DMS53 treated with DMSO at 0.1 percent for 48 hours (cell line): Measurements from ENCODE around the gene PAK2.
A peak's percentile ranks its signal among the peaks of the same experiment; 100 is the strongest.
"Not testable (repeated sequence)": the region's sequence is repeated elsewhere in the genome, so short reads cannot be mapped to it uniquely, and the experiment has no call there.

Source experiments
- DNase-seq: peaks from one replicate; lab custom pipeline; 2025; ENCODE audit not compliant: unreplicated experiment; lab: John Stamatoyannopoulos, UW

Gene PAK2

DNA sequence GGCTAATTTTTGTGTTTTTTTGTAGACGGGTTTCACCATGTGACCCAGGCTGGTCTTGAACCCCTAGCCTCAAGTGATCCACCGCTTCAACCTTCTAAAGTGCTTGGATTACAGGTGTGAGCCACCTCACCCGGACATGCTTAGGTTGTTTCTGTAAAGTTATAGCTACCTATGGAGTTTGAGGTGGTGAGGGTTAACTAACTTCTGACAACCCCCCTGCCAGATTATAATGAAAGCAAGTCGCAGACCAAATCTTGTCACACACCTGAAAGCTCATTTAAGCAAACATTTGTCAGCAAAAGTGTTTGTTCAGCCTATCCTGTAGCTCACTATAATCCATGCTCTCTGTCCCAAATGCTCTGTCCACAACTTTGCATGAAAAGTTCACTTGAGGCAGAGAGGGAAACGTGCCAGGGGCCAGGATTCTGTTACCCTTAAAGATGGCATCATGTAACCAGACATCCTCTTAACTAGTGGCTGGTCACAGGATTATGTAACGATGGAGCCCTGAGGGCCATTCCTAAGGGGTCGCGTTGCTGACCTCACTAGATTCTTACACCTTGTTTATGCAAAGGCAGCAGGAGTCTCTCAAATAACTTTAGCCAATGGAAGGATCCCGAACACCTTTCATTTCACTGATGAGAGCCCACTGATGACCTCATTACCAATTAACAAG, 103.9 kb downstream of the PAK2 start:
- no peak for DNase-seq

DNA sequence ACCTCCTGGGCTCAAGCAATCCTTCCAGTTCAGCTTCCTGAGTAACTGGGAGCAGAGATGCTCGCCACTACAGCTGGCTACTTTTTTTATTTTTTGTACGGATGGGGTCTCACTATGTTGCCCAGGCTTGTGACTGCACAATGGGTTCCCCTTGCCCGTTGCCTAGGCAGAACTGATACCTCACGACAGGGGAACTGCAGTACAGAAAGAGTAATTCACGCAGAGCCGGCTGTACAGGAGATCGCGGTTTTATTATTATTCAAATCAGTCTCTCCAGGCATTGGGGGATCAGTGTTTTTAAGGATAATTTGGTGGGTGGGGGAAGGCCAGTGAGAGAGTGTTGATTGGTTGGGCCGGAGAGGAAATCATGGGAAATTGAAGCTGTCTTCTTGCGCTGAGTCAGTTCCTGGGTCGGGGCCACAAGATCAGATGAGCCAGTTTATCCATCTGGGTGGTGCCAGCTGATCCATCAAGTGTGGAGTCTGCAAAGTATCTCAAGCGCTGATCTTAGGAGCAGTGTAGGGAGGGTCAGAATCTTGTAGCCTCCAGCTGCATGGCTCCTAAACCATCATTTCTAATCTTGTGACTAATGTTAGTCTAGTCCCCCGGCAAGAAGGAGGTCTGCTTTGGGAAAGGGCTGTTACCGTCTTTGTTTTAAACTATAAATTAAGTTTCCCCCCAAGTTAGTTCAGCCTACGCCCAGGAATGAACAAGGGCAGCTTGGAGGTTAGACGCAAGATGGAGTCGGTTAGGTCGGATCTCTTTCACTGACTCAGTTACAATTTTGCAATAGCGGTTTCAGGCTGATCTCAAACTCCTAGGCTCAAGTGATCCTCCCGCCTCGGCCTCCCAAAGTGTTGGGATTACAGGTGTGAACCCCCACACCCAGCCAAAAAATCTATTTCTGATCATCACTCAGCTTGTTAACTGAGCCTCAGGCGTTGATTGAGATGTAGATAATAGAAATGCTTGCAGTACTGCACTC, 104.9 kb downstream of the PAK2 start:
- not testable (repeated sequence) for DNase-seq

DNA sequence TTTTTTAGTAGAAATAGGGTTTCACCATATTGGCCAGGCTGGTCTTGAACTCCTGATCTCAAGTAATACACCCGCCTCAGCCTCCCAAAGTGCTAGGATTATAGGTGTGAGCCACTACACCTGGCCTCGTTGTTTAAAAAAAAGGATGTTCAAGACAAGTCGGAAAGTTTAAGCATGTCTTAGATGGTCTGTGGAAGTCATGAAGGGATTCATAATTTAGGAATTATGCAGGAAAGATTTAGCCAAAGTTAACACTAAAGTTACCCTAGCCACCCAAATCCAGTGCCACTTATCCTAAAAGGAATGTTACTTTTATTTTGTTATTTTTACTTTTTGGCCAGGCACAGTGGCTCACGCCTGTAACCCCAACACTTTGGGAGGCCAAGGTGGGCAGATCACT, 108.7 kb downstream of the PAK2 start:
- not testable (repeated sequence) for DNase-seq

DNA sequence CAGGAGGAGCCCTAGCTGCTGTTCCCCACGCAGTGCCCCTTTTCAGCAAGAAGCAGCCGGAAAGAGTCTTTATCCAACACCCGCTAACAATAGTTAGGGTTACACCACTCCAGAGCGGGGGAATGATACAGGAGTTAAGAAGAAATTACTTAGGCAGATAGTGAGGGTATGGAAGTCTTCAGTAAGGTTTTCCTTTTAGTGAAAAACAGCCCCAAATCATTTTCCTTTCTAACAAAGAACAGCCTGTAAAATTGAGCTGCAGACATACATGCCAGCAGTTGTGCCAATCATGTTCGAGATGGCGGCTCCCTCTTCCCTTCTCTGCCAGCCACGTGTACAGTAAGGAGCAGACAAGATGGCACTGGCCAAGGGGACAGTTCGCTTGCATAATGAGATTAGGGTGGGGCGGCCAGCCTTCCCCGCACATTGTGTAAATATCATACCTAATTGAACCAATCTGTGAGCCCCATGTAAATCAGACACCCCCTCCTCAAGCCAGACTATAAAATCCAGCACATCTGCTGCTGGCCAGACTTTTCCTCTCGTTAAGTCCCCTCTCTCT, 109.6 kb downstream of the PAK2 start:
- no peak for DNase-seq

DNA sequence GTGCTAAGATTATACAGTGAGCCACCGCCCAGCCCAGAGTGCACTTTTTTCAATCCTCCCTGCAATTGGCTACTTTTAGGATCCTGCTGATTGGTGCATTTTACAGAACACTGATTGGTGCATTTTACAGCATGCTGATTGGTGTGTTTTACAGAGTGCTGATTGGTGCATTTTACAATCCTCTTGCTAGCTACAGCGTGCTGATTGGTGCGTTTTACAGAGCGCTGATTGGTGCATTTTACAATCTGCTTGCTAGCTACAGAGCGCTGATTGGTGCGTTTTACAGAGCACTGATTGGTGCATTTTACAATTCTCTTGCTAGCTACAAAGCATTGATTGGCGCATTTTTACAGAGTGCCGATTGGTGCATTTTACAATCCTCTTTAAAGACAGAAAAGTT, 123.3 kb downstream of the PAK2 start:
- DNase-seq, result not testable (repeated sequence)

DNA sequence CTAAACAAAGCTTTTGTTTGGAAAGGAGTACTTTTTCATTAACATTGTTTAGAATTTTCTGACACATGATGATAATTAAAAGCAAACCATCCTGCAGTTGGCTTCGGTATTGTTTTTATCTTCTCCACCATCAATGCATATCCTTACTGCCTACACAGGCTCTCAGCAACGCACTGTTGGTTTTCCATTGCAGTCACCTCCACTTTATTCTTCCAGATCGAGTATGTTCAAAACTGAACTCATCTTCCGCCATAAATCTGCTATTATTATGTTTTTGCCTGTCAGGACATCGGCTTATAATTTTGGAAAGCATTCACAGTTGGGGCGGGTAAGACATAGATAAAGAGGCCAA, 127.5 kb downstream of the PAK2 start:
- DNase-seq, result no peak

DNA sequence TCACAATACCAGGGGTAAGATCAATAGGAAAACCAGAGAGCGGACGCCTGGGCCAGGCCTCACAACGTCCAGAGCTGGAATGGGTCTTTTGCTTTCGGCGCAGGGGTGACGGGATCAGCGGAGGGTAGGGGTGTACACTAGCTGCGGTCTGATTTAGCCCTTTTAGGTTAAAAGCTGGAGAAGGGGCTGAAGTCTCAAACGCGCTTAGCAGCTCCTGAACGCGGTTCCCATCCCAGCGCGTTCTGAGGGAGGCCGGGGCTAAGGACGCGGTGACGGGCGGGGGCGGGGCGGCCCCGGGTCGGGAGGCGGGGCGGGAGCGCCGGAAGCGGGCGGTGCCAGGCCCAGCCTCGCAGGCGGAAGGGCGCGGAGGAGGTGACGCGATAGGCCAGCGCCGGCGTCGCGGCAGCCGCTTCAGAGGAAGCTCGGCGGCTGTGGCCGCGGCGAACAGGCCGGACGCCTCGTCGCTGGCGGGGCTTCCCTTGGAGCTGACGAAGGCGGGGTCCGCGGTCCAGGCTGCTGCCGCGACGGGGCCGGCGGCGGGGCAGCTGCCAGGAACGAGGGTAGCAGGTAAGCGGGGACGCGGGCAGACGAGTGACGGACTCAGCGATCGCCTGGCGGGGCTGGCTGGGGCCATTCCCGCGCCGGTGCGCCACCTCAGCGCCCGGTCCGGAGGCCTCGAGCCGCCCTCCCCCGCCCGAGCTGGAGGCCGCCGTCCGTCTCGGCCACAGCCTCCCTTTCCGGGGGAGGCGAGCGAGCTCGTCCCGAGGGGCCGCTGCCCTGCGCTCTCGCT, 128.0 kb downstream of the PAK2 start, which contains the start of gene SENP5:
Gene SENP5, plus strand, starts transcription at position 414 of the 790 bp plus-strand sequence. CDS start 17,262 bp downstream, outside the sequence.
- peak; percentile 64 for DNase-seq

DNA sequence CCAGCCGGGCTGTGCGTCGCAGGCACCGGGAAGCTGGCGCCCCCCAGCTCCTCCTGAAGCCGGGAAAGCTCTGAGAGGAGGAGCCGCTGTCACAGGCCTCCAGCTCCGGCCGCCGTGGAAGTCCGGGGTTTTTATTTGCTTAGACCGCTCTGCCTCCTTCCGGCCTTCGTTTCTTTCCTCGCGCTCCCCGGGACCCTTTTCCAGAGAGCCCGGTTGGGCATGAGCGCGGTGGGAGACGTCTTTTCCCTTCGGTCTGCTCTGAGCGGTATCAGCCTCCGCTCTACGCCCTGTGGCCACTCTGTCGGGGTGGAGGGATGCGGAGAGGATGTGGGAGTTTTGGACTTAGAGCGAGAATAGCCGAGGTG, 128.6 kb downstream of the PAK2 start:
- peak; percentile 3 for DNase-seq

DNA sequence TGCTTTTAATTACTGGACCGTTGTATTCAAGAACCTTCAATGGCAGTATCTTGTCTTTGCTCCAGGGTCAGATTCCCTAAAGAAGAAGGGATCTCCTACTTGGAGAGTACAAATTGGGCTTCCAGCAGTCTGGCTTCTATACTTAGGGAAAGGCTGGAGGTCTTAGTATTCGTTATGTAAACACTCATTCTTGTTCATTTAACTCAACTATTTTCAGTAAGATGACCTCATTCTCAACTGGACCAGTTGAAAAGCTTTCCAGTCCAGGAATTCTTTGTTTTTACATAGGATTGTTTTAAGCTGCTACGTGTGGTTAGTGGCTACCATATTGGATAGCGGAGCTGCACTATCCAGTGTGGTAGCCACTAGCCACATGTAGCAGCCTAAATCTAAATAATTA, 132.7 kb downstream of the PAK2 start:
- DNase-seq, result no peak

DNA sequence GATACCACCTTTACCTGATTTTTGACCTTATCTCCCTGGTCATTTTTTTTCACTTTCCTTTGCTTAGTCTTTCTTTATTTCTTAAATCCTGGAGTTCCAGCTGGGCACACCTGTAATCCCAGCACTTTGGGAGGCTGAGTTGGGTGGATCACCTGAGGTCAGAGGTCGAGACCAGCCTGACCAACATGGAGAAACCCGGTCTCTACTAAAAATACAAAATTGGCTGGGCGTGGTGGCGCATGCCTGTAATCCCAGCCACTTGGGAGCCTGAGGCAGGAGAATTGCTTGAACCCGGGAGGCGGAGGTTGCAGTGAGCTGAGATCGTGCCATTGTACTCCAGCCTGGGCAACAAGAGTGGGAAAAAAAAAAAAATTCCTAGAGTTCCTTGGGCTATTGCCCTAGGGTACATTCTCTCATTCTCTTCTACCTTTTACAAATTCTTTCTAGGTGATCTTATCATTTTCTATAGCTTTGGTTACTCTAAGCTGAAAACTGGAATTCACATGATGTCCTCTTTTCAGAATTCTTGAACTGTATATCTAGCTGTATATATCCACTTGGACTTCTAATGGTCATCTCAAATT, 134.9 kb downstream of the PAK2 start:
- DNase-seq, result not testable (repeated sequence)

DNA sequence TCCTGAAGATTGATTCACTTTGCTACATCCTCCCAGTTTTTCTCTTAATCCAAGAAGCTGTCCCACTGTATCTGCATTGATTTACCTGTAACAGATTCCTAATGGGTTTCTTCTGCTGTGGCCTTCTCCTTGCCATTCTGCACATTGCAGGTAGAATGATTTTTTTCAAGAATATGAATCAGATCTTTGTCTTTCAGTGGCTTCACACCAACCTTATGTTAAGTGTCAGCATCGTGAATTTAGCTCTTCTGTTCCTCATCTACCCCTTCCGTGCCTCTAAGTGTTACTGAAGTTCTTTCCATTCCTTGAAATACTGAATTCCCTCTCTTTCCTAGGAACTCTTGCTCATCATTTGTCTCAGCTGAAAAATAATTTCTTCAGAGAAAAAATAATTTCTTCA, 135.6 kb downstream of the PAK2 start:
- no peak for DNase-seq
